Neural progenitor cell (in vitro differentiated cells): Measurements from ENCODE around the gene H2AZ2. TPM values are rescaled to one million over a fixed set of nuclear protein-coding genes. Genes with fewer than 3 reads are reported as not detected.

ENCODE experiments used
- DNase-seq: peaks from one replicate; pipeline ENCODE4 v3.0.0-alpha.2; 2016; ENCODE audit warnings: low spot score
- H2AFZ ChIP-seq: fragments of 200-600 bp; sonication (generic); replicated peaks from 2 replicates; pipeline ENCODE4 v1.6.1; 2016; ENCODE audit warnings: antibody characterized with exemption
- H3F3A ChIP-seq: fragments of 200-600 bp; sonication (generic); 2 replicates; pipeline ENCODE4 v1.6.1; 2016; ENCODE audit warnings: antibody characterized with exemption, low read depth
- H3K27ac ChIP-seq: fragments of 200-600 bp; sonication (generic); 2 replicates; pipeline ENCODE4 v1.5.1; 2016; ENCODE audit warnings: mild to moderate bottlenecking
- H3K27me3 ChIP-seq: fragments of 200-600 bp; sonication (generic); 2 replicates; pipeline ENCODE4 v1.6.1; 2016; ENCODE audit warnings: mild to moderate bottlenecking, moderate library complexity
- H3K36me3 ChIP-seq: fragments of 200-600 bp; sonication (generic); 2 replicates; pipeline ENCODE4 v1.5.1; 2016
- H3K4me1 ChIP-seq: fragments of 200-600 bp; sonication (generic); 2 replicates; pipeline ENCODE4 v1.6.1; 2016; ENCODE audit warnings: mixed run types
- H3K4me2 ChIP-seq: fragments of 200-600 bp; sonication (generic); 2 replicates; pipeline ENCODE4 v1.6.1; 2016
- H3K4me3 ChIP-seq: fragments of 200-600 bp; sonication (generic); 2 replicates; pipeline ENCODE4 v1.5.1; 2016
- H3K79me2 ChIP-seq: fragments of 200-600 bp; sonication (generic); 2 replicates; pipeline ENCODE4 v1.6.1; 2016; ENCODE audit warnings: low read depth
- H3K9ac ChIP-seq: fragments of 200-600 bp; sonication (generic); 2 replicates; pipeline ENCODE4 v1.6.1; 2016
- H3K9me3 ChIP-seq: fragments of 200-600 bp; sonication (generic); 2 replicates; pipeline ENCODE4 v1.5.1; 2016; ENCODE audit warnings: low read depth
- H4K20me1 ChIP-seq: fragments of 200-600 bp; sonication (generic); 2 replicates; pipeline ENCODE4 v1.6.1; 2016; ENCODE audit warnings: low read depth
- H3K27ac Mint-ChIP-seq: 3 replicates; pipeline ENCODE4 v1.8.0; 2021; ENCODE audit warnings: mixed read lengths
- H3K27me3 Mint-ChIP-seq: 2 replicates; pipeline ENCODE4 v1.8.0; 2022; ENCODE audit warnings: low read depth, mild to moderate bottlenecking, inconsistent platforms, moderate library complexity, mixed read lengths; ENCODE audit not compliant: insufficient read depth
- H3K36me3 Mint-ChIP-seq: 3 replicates; pipeline ENCODE4 v1.8.0; 2021; ENCODE audit warnings: mixed read lengths
- H3K4me1 Mint-ChIP-seq: 3 replicates; pipeline ENCODE4 v1.8.0; 2021; ENCODE audit warnings: mixed read lengths
- H3K4me3 Mint-ChIP-seq: 3 replicates; pipeline ENCODE4 v1.8.0; 2021; ENCODE audit warnings: mild to moderate bottlenecking, moderate library complexity, mixed read lengths
- H3K9me3 Mint-ChIP-seq: 3 replicates; pipeline ENCODE4 v1.8.0; 2020; ENCODE audit warnings: mixed read lengths
- EZH2 ChIP-seq: fragments of 200-600 bp; sonication (generic); IDR thresholded peaks from 2 replicates; pipeline ENCODE4 v1.6.1; 2017; ENCODE audit warnings: antibody characterized with exemption, mild to moderate bottlenecking, moderate library complexity
- EZH2phosphoT487 ChIP-seq: fragments of 200-600 bp; sonication (generic); IDR thresholded peaks from 2 replicates; pipeline ENCODE4 v1.6.1; 2017; ENCODE audit warnings: antibody characterized with exemption
- total RNA-seq: library from RNA; depleted of rRNA; stranded (reverse); fragments of >200 nt; gene quantifications from 2 replicates; pipeline ENCODE4 v1.2.3, GENCODE V29; 2015; ENCODE audit warnings: low replicate concordance
- TF ChIP-seq, protein P1 (sequence below): fragments of 200-600 bp; sonication (generic); IDR thresholded peaks from 2 replicates; pipeline ENCODE4 v1.5.1; 2017; ENCODE audit warnings: antibody characterized with exemption, mild to moderate bottlenecking

The H2AZ2 gene
- total RNA-seq, 1 donor from 2014 or later = 462 TPM

DNA sequence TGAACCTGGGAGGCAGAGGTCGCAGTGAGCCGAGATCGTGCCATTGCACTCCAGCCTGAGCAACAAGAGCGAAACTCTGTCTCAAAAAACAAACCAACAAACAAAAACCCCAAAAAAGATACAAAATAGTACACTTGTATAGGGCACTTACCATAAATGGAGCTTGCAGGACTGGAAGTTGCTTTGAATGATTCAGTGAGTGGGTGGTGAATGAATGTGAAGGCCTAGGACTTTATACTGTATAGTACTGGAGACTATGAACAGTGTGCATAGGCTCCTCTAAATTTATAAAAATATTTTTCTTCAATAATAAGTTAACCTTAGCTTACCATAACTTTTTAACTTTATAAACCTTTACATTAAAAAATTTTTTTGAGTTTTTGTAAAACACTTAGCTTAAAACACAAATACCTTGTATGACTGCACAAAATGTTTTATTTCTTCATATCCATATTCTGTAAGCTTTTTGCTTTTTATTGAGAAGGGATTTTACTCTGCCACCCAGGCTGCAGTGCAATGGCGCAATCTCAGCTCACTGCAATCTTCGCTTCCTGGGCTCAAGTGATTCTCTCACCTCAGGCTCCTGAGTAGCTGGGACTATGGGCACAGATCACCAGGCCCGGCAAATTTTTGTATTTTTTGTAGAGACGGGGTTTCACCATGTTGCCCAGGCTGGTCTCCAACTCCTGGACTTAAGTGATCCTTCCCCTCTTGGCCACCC is 6.9 kb upstream of the H2AZ2 start:
- H2AFZ ChIP-seq = no peak overlapping the region
- TF ChIP-seq EZH2phosphoT487 = no peak
- TF ChIP-seq, protein P1, sequence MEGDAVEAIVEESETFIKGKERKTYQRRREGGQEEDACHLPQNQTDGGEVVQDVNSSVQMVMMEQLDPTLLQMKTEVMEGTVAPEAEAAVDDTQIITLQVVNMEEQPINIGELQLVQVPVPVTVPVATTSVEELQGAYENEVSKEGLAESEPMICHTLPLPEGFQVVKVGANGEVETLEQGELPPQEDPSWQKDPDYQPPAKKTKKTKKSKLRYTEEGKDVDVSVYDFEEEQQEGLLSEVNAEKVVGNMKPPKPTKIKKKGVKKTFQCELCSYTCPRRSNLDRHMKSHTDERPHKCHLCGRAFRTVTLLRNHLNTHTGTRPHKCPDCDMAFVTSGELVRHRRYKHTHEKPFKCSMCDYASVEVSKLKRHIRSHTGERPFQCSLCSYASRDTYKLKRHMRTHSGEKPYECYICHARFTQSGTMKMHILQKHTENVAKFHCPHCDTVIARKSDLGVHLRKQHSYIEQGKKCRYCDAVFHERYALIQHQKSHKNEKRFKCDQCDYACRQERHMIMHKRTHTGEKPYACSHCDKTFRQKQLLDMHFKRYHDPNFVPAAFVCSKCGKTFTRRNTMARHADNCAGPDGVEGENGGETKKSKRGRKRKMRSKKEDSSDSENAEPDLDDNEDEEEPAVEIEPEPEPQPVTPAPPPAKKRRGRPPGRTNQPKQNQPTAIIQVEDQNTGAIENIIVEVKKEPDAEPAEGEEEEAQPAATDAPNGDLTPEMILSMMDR = no peak
- H3K27ac Mint-ChIP-seq = no peak overlapping the region
- no peaks in the 10 kb centered on the region for H3K79me2 ChIP-seq
- DNase-seq = no peak
- peaks cover under 1% of the 10 kb centered on the region for H3K4me1 Mint-ChIP-seq
- no peak overlapping the region for H3K27ac ChIP-seq
- no peaks in the 10 kb centered on the region for H3K9me3 ChIP-seq
- no peak overlapping the region for H3K4me3 Mint-ChIP-seq
- no peak overlapping the region for H3K4me3 ChIP-seq
- peaks cover 8% of the 10 kb centered on the region for H3F3A ChIP-seq
- no peaks in the 10 kb centered on the region for H3K4me1 ChIP-seq
- no peaks in the 10 kb centered on the region for H3K27me3 ChIP-seq
- no peaks in the 10 kb centered on the region for H3K9me3 Mint-ChIP-seq
- no peaks in the 10 kb centered on the region for H4K20me1 ChIP-seq
- no peak overlapping the region for H3K9ac ChIP-seq
- no peaks in the 10 kb centered on the region for H3K27me3 Mint-ChIP-seq
- no peaks in the 10 kb centered on the region for H3K36me3 ChIP-seq
- no peaks in the 10 kb centered on the region for H3K36me3 Mint-ChIP-seq
- no peak overlapping the region for H3K4me2 ChIP-seq

DNA sequence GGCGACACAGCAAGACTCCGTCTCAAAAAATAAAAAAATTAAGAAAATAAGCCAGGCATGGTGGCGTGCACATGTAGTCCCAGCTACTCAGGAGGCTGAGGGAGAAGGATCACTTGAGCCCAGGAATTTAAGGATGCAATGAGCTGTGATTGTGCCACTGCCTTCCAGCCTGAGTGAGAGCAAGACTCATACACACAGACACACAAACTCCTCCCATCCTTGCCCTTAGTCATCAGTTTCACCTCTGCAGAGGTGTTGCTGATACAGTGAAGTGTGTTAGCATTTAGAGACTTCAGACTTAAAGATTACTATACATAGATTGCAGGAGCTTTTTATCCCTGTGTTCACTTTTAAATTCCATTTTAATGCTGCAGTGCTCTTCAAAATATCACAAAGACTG is 5.5 kb upstream of the H2AZ2 start:
- no peak for DNase-seq
- H3K4me3 Mint-ChIP-seq = no peak overlapping the region
- no peak overlapping the region for H3K27ac Mint-ChIP-seq

DNA sequence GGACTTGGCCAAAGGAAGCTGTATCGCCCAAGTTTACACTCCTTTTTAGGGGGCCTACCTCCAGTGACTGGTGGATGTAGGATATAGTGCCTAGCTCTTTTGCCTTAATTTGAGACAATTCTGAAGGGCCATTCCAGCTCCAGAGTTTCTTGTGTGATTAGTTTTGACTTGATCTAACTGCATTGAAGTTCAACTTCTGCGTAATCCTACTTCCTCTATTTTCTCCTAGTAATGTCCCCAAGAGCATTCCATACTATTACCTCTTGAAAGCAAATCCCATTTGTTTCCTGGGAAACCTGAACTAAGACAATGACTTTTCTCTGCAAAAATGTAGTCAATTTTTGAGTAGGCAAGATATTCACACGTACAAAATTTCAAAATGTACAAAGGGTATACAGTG is 4.7 kb upstream of the H2AZ2 start:
- Mint-ChIP-seq H3K27ac (no peak overlapping the region), H3K9me3 (no peaks in the 10 kb centered on the region), H3K4me1 (peaks cover 8% of the 10 kb centered on the region), H3K4me3 (no peak overlapping the region), H3K36me3 (no peaks in the 10 kb centered on the region), H3K27me3 (no peaks in the 10 kb centered on the region)
- peaks cover under 1% of the 10 kb centered on the region for H4K20me1 ChIP-seq
- H3K9me3 ChIP-seq = no peaks in the 10 kb centered on the region
- no peak overlapping the region for H2AFZ ChIP-seq
- peaks cover 5% of the 10 kb centered on the region for H3K4me1 ChIP-seq
- H3F3A ChIP-seq = peaks cover 24% of the 10 kb centered on the region
- no peaks in the 10 kb centered on the region for H3K27me3 ChIP-seq
- TF ChIP-seq, protein P1 = no peak
- TF ChIP-seq EZH2 (no peak), EZH2phosphoT487 (no peak)
- no peak overlapping the region for H3K4me2 ChIP-seq
- no peaks in the 10 kb centered on the region for H3K36me3 ChIP-seq
- peaks cover 10% of the 10 kb centered on the region for H3K79me2 ChIP-seq
- no peak overlapping the region for H3K9ac ChIP-seq
- no peak overlapping the region for H3K27ac ChIP-seq
- H3K4me3 ChIP-seq = no peak overlapping the region
- DNase-seq = no peak

More for the DNA sequence above, 5.5 kb upstream of the H2AZ2 start:
- H3K9me3 Mint-ChIP-seq = no peaks in the 10 kb centered on the region
- Histone ChIP-seq H3K4me2 (no peak overlapping the region), H3K4me1 (peaks cover 5% of the 10 kb centered on the region), H3K9me3 (no peaks in the 10 kb centered on the region), H3K36me3 (no peaks in the 10 kb centered on the region), H3K4me3 (no peak overlapping the region), H3F3A (peaks cover 22% of the 10 kb centered on the region), H4K20me1 (no peaks in the 10 kb centered on the region), H3K9ac (no peak overlapping the region), H3K27me3 (no peaks in the 10 kb centered on the region), H3K27ac (no peak overlapping the region), H2AFZ (no peak overlapping the region), H3K79me2 (peaks cover 10% of the 10 kb centered on the region)
- peaks cover 8% of the 10 kb centered on the region for H3K4me1 Mint-ChIP-seq
- H3K27me3 Mint-ChIP-seq = no peaks in the 10 kb centered on the region
- H3K36me3 Mint-ChIP-seq = no peaks in the 10 kb centered on the region
- no peak for TF ChIP-seq EZH2
- TF ChIP-seq, protein P1 = no peak
- TF ChIP-seq EZH2phosphoT487 = no peak
